ENCODE data around the gene ALS2CL. TPM values are rescaled to one million over a fixed set of nuclear protein-coding genes. Genes with fewer than 3 reads are reported as not detected.

The ALS2CL gene
- total RNA-seq, 3 donors from 2014 or later (not counting 1 experiment from before 2014, with no cell fraction given): 0.07 to 1.3 (median 0.70) TPM

- no peak overlapping the region for H3K27ac Mint-ChIP-seq
- DNase-seq: no peak
- 90% methylated on average over 12 of the region's 12 CpGs for WGBS (ENCODE audit: insufficient coverage)
Measured at GRCh38 chr3:46674031-46674845, 19.2 kb downstream of the ALS2CL start.

GRCh38 chr3:46673151-46674030 lies 20.1 kb downstream of the ALS2CL start:
- no peaks in the 10 kb centered on the region for H3K9me3 ChIP-seq (ENCODE audit: control insufficient read depth, insufficient read depth, low read length)
- intact Hi-C loops (cut with micrococcal nuclease): no loop called here
- Mint-ChIP-seq H3K4me1 (no peaks in the 10 kb centered on the region), H3K27me3 (ENCODE audit: low read depth in 2 of 2) (peaks cover 0 to 4% of the 10 kb centered on the region in 2 donors), H3K27ac (no peak overlapping the region), H3K36me3 (no peaks in the 10 kb centered on the region), H3K9me3 (no peaks in the 10 kb centered on the region), H3K4me3 (no peak overlapping the region)
- DNase-seq (no peak), ATAC-seq (no peak)
- WGBS (ENCODE audit: insufficient coverage): 88% methylated on average over 10 of the region's 10 CpGs
- H3K27ac ChIP-seq (ENCODE audit: low read length): no peak overlapping the region
- no peaks in the 10 kb centered on the region for H3K4me1 ChIP-seq (ENCODE audit: control insufficient read depth, insufficient read depth, low read length)
- H3K36me3 ChIP-seq (ENCODE audit: control insufficient read depth, insufficient read depth, low read length): no peaks in the 10 kb centered on the region
- H3K4me3 ChIP-seq (ENCODE audit: low read length): no peak overlapping the region
- H3K27me3 ChIP-seq (ENCODE audit: control insufficient read depth, insufficient read depth, low read length): no peaks in the 10 kb centered on the region
- no peak for TF ChIP-seq CTCF (IDR thresholded peaks at IDR 0.05)

More at GRCh38 chr3:46674031-46674845, 19.2 kb downstream of the ALS2CL start:
- TF ChIP-seq CTCF (IDR thresholded peaks at IDR 0.05): no peak
- no peaks in the 10 kb centered on the region for H3K4me1 ChIP-seq (ENCODE audit: control insufficient read depth, insufficient read depth, low read length)
- H3K27me3 ChIP-seq (ENCODE audit: control insufficient read depth, insufficient read depth, low read length): no peaks in the 10 kb centered on the region
- Mint-ChIP-seq H3K9me3 (no peaks in the 10 kb centered on the region), H3K27me3 (ENCODE audit: low read depth in 2 of 2) (peaks cover 0 to 4% of the 10 kb centered on the region in 2 donors), H3K4me3 (no peak overlapping the region), H3K36me3 (no peaks in the 10 kb centered on the region), H3K4me1 (no peaks in the 10 kb centered on the region)
- H3K27ac ChIP-seq (ENCODE audit: low read length): no peak overlapping the region
- no peak overlapping the region for H3K4me3 ChIP-seq (ENCODE audit: low read length)
- no peak for ATAC-seq
- intact Hi-C loops (cut with micrococcal nuclease): no loop called here
- H3K9me3 ChIP-seq (ENCODE audit: control insufficient read depth, insufficient read depth, low read length): no peaks in the 10 kb centered on the region
- no peaks in the 10 kb centered on the region for H3K36me3 ChIP-seq (ENCODE audit: control insufficient read depth, insufficient read depth, low read length)

- no peak overlapping the region for H3K4me3 Mint-ChIP-seq
- Histone ChIP-seq H3K27me3 (ENCODE audit: control insufficient read depth, insufficient read depth, low read length) (no peaks in the 10 kb centered on the region), H3K4me3 (ENCODE audit: low read length) (no peak overlapping the region), H3K9me3 (ENCODE audit: control insufficient read depth, insufficient read depth, low read length) (no peaks in the 10 kb centered on the region), H3K4me1 (ENCODE audit: control insufficient read depth, insufficient read depth, low read length) (no peaks in the 10 kb centered on the region), H3K27ac (ENCODE audit: low read length) (no peak overlapping the region), H3K36me3 (ENCODE audit: control insufficient read depth, insufficient read depth, low read length) (no peaks in the 10 kb centered on the region)
- H3K9me3 Mint-ChIP-seq: no peaks in the 10 kb centered on the region
- TF ChIP-seq CTCF (IDR thresholded peaks at IDR 0.05): no peak
- no peak overlapping the region for H3K27ac Mint-ChIP-seq
- H3K27me3 Mint-ChIP-seq (ENCODE audit: low read depth in 2 of 2): peaks cover 0 to 4% of the 10 kb centered on the region in 2 donors
- WGBS (ENCODE audit: insufficient coverage): 86% methylated on average over 6 of the region's 6 CpGs
- no peaks in the 10 kb centered on the region for H3K4me1 Mint-ChIP-seq
- DNase-seq: no peak
- no peak for ATAC-seq
- no peaks in the 10 kb centered on the region for H3K36me3 Mint-ChIP-seq
- intact Hi-C loops (cut with micrococcal nuclease): no loop called here
Measured at GRCh38 chr3:46672349-46672695, 21.2 kb downstream of the ALS2CL start.
